GM21447 (cell line): ENCODE measurements around the gene CEBPZ.

Experiments
- ATAC-seq: cut with Tn5 transposase; IDR thresholded peaks from one replicate; pipeline ENCODE4 v1.9.1; 2021; ENCODE audit not compliant: unreplicated experiment

CEBPZ gene

GRCh38 chr2:37180640-37181039 lies 50.8 kb downstream of the CEBPZ start:
- no peak for ATAC-seq

GRCh38 chr2:37180006-37180639 lies 51.3 kb downstream of the CEBPZ start:
- no peak for ATAC-seq

- ATAC-seq: no peak
These were observed 57.7 kb downstream of the CEBPZ start for GRCh38 chr2:37173741-37174140.

- ATAC-seq: no peak
These were observed 59.8 kb downstream of the CEBPZ start for GRCh38 chr2:37171624-37171950.

- ATAC-seq: no peak
These were observed 63.0 kb downstream of the CEBPZ start for GRCh38 chr2:37168217-37168981.

- ATAC-seq: no peak
These were observed 63.7 kb downstream of the CEBPZ start for GRCh38 chr2:37167636-37168180.

- ATAC-seq: no peak
These were observed 66.6 kb downstream of the CEBPZ start for GRCh38 chr2:37164757-37165156.

- peak; percentile 88 for ATAC-seq
These were observed 74.3 kb downstream of the CEBPZ start, which contains the start of gene EIF2AK2 for GRCh38 chr2:37156857-37157714. Gene EIF2AK2 (minus strand): TSS chr2:37156980. CDS start chr2:37147806, 9,174 bp downstream.

GRCh38 chr2:37156071-37156856 lies 75.1 kb downstream of the CEBPZ start:
- ATAC-seq: peak; percentile 16

GRCh38 chr2:37154785-37155184 lies 76.6 kb downstream of the CEBPZ start:
- no peak for ATAC-seq

- ATAC-seq: no peak
These were observed 78.2 kb downstream of the CEBPZ start for GRCh38 chr2:37153224-37153623.
